ENCODE results near the gene COPS7A. TPM values are rescaled to one million over a fixed set of nuclear protein-coding genes. Genes with fewer than 3 reads are reported as not detected.

Gene COPS7A
- total and polyA plus RNA-seq, 9 of the 15 experiments (the other 6 are each of a cell fraction or from before 2014, with no cell fraction given) = 12.7 to 36.0 (median 24.3) TPM

- TF ChIP-seq ZNF609 (CRISPR knock-in tag; IDR thresholded peaks at IDR 0.05; ENCODE audit: borderline replicate concordance) (no peak), MEF2D (tag; conservative IDR thresholded peaks at IDR 0.05; ENCODE audit: low read depth) (no peak), DNMT1 (IDR thresholded peaks at IDR 0.05) (0 out of 2 replicates have a peak, but pooled peaks have one; percentile 33), CBFA2T3 (IDR thresholded peaks at IDR 0.05) (no peak), BRD9 (IDR thresholded peaks at IDR 0.05; ENCODE audit: low read depth, partially characterized antibody) (peak; percentile 30), XRCC4 (IDR thresholded peaks at IDR 0.05; ENCODE audit: extremely low read depth, insufficient read depth, insufficient read length) (no peak), ZNF511 (CRISPR knock-in tag; IDR thresholded peaks at IDR 0.05) (no peak), E4F1 (CRISPR knock-in tag; IDR thresholded peaks at IDR 0.05; ENCODE audit: borderline replicate concordance) (no peak), RAD21 (CRISPR knock-in tag; conservative IDR thresholded peaks at IDR 0.05 in 1 of 2, IDR thresholded peaks at IDR 0.05 in 1 of 2) (peak; percentile 54 to 75), ZSCAN32 (CRISPR knock-in tag; IDR thresholded peaks at IDR 0.05) (no peak), TARDBP (IDR thresholded peaks at IDR 0.05) (no peak), TGIF2 (CRISPR knock-in tag; IDR thresholded peaks at IDR 0.05) (no peak), PREB (CRISPR knock-in tag; IDR thresholded peaks at IDR 0.05) (no peak), HLTF (IDR thresholded peaks at IDR 0.05) (no peak), WHSC1 (IDR thresholded peaks at IDR 0.05; ENCODE audit: low read length) (no peak), NFXL1 (CRISPR knock-in tag; IDR thresholded peaks at IDR 0.05) (no peak)
- TF ChIP-seq, protein P1, sequence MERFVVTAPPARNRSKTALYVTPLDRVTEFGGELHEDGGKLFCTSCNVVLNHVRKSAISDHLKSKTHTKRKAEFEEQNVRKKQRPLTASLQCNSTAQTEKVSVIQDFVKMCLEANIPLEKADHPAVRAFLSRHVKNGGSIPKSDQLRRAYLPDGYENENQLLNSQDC (CRISPR knock-in tag; IDR thresholded peaks at IDR 0.05) = no peak
Measured at GRCh38 chr12:6735448-6736191, 11.8 kb downstream of the COPS7A start (continued).

Measured in K562 (cell line).